NCI-H1092 (cell line): ENCODE measurements around the gene PCDHGB1.
A peak's percentile ranks its signal among the peaks of the same experiment; 100 is the strongest.
"Not testable (repeated sequence)": the region's sequence is repeated elsewhere in the genome, so short reads cannot be mapped to it uniquely, and the experiment has no call there.

Experiments used
- DNase-seq: peaks from one replicate; lab custom pipeline; 2025; lab: John Stamatoyannopoulos, UW

Gene PCDHGB1

DNA sequence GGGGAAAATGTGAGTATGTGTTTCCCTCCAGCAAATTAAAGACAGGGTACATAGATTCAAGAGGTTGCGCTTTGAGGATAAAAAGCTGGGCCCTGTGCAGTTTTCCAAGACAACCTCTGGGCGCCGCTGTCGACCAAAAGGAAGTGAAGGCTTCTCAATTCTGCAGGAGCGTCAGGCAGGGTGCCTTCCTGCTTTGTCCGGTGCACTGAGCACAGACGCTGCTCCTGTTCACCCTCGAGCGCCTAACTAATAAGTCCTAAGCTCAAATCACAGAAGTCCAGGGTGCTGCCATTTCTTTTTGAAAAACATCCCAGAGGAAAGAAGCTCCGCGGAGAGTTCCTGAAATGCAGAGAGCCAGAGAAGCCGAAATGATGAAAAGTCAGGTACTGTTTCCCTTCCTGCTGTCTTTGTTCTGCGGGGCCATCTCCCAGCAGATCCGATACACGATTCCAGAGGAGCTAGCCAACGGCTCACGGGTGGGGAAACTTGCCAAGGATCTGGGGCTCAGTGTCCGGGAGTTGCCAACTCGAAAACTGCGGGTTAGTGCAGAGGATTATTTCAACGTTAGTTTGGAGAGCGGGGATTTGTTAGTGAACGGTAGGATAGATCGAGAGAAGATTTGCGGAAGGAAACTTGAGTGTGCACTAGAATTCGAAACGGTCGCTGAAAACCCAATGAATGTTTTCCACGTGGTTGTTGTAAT is at the start of gene PCDHGB1:
PCDHGB1 (plus strand) TSS at position 183 of the 703 bp plus-strand sequence; CDS start at position 345, 162 bp downstream.
- DNase-seq = peak; percentile 3

DNA sequence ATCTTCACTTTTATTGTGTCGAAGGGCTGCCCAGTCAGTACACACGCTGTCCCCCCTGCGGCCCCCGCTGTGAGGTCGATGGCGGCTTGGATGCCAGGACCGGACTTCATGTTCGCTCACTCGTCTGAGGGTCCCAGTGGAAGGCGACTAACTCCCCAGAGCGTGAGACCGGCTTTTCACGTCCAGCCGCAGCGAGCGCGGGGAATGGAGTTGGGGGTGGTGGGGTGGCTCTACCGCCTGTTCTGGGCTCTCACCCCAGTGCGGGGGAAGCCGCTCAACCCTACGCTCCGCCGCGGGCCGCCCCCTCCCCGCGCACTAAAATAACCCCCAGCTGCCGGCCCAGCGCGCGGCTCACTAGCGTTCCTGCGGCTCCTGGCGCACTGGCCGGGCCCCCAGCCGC is 46.1 kb upstream of the PCDHGB1 start, which contains the start of gene SLC25A2:
SLC25A2 (minus strand) TSS at position 294 of the 400 bp plus-strand sequence; CDS start at position 110, 184 bp downstream.
- no peak for DNase-seq

GRCh38 chr5:141306630-141307029 is 43.3 kb upstream of the PCDHGB1 start:
- DNase-seq = no peak

DNA sequence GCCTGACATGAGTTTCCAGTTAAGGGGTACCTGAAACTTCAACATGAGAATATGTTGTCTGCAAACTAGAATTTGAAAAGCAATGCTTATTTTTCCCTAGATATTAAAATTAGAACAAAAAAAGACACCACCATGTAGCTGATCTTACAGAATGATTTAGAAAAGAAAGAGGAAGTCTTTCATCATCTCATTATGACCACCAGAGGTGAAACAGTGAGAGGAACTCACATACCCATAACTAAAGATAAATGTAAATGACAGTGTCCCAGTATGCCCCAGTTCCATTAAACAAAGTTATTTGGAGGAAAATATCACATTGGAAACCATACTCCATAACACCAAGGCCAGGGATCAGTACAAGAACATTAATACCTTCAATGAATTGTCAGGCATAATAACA is 36.2 kb upstream of the PCDHGB1 start:
- no peak for DNase-seq

DNA sequence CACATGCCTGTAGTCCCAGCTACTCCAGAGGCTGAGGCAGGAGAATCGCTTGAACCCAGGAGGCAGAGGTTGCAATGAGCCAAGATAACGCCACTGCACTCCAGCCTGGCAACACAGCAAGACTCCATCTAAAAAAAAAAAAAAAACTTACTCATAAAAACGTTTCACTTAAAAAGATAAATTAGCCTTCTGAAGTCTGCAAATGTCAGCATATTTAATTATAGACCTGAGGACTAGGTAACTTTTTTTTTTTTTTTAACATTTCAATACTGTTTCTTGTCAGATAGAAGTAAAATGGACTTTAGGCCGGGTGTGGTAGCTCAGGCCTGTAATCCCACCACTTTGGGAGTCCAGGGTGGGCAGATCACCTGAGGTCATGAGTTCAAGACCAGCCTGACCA is 32.9 kb upstream of the PCDHGB1 start:
- not testable (repeated sequence) for DNase-seq

DNA sequence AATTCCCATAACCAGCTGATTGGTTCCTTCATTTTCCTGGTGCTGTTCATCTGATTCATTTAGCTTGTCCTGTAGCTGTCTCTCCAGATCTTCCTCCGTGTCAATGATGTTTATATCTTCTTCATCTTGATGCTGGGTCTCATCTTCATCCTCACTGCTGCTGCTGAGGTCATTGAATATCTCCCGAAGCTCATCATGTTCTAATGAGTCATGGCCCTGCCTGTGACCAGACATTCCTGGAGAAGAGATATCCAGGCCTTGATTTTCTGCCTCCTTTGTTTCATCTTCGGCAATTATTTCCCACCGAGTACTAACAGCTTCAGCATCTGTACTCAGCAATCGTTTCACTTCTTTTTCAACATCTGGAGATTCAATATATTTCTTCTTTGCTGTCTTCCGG is 30.7 kb upstream of the PCDHGB1 start:
- DNase-seq = no peak

GRCh38 chr5:141319699-141320098 is 30.2 kb upstream of the PCDHGB1 start:
- DNase-seq = no peak

DNA sequence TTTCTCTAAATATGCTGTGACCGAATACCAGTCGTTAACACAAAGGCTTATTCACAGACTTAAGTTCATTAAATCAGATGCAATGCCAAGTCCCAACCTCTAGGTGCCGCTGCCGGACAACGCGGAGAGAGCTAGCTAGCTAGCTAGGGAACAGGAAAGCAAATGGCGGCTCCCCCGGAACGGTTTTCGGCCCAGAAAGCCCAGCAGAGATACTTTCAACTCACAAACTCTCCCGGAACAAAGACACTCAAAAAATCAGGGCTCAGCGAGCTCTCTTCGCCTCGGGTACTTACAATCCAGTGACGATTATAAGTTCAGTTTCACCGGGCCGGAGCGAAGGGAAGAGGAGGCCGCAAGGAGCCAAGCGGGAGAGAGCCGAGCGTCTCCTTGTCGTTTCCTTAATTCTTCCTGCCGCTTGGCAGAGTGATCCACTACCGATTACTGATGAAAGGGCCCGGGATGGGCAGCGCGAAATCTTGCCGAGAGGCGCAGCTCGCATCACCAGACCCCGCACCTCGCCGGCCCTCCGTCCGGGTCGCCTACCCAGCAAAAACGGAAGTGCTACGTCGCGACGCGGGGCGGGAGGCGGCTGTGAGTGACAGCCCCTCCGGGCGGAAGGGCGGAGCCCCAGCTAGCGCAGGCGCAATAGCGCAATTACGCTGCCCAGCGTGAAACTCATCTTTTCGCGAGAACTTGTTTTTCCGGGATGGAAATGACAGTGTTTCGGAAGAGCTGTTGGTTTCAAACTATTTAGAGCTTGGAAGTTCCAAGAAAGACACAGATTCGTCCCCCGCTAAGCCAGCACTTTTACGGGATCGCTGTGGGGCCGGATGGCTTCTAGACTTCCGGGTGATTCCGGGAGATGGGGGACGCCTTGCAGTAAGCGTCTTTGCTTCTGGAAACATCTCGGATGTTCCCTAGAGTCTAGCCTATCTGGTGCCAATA is 29.4 kb upstream of the PCDHGB1 start, which contains the start of gene TAF7:
TAF7 (minus strand) TSS at position 560 of the 945 bp plus-strand sequence. CDS start 740 bp downstream, outside the sequence.
- DNase-seq = peak; percentile 86

- no peak for DNase-seq
Measured at GRCh38 chr5:141322261-141322660, 27.6 kb upstream of the PCDHGB1 start.

- no peak for DNase-seq
Measured at GRCh38 chr5:141326088-141326854, 23.6 kb upstream of the PCDHGB1 start.

DNA sequence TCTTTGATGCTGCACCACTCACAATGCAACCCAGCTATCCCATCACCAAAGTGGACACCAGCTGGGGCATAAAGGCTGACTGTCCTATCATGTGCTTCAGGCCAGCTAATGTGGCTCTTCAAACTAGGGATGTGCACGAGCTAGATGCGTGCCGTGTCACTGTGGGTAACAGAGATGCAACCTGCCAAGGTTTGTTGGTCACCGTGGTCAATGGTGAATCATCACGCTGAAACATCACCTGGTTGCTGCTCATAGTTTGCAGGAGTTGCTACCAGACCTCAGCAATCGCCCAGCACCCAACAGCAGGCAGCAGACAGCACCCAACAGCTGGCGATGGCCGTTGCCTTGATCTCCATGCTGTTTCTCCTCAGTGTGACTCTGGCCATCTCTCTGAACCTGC is 21.7 kb upstream of the PCDHGB1 start:
- DNase-seq = no peak

- no peak for DNase-seq
Measured at GRCh38 chr5:141330299-141331080, 19.4 kb upstream of the PCDHGB1 start, which contains the start of gene PCDHGA1. Gene PCDHGA1 (plus strand): TSS chr5:141330514.

DNA sequence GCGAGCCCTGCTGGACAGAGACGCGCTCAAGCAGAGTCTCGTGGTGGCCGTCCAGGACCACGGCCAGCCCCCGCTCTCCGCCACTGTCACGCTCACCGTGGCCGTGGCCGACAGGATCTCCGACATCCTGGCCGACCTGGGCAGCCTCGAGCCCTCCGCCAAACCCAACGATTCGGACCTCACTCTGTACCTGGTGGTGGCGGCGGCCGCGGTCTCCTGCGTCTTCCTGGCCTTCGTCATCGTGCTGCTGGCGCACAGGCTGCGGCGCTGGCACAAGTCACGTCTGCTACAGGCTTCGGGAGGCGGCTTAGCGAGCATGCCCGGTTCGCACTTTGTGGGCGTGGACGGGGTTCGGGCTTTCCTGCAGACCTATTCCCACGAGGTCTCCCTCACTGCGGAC is 17.3 kb upstream of the PCDHGB1 start:
- DNase-seq = not testable (repeated sequence)

DNA sequence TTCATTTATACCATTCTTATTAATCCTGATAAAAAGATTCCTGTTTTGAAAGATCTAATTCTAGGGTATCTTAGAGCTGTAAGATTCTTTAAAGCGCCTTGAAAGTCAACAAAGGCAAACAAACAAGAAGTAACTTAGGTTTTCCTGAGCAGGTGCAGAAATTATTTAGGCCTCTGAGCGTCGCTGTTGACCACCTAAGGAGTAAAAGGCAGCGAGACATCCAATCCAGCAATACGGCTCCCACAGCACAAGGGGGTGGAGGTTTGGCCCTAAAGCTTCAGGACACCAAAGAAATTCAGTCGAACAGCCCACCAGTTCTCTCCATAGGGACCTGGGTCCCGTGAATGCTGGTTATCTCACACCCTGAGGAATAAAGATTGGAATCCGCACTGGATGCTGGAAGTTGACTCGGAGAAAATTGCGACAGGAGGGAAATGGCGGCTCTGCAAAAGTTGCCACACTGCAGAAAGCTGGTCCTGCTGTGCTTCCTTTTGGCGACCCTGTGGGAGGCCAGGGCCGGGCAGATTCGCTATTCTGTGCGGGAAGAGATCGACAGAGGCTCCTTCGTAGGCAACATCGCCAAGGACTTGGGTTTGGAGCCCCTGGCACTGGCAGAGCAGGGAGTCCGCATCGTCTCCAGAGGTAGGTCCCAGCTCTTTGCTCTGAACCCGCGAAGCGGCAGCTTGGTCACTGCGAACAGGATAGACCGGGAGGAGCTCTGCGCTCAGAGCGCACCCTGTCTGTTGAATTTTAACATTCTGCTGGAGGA is 11.2 kb upstream of the PCDHGB1 start, which contains the start of gene PCDHGA2:
PCDHGA2 (plus strand) TSS at position 223 of the 769 bp plus-strand sequence.
- DNase-seq = no peak

GRCh38 chr5:141340781-141341354 is 9.0 kb upstream of the PCDHGB1 start:
- not testable (repeated sequence) for DNase-seq

DNA sequence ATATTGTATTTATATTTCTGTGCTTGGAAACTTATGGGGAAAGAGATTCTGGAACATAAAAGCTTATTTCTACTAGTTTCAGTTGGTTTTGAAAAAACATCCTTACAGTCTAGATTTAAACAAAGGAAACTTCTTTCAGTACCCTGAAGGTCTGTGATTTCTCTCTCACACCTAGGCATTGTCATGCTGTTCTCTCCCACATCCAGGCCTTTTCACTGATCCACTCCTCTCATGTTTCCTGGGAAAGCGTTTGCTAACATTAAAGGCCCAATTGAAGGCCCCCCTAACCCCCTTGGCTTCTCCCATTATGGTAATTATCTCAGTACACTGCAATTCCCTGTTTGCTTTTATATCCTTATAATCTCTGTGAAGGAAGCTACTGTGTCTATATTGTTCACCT is 7.1 kb upstream of the PCDHGB1 start:
- DNase-seq = no peak

DNA sequence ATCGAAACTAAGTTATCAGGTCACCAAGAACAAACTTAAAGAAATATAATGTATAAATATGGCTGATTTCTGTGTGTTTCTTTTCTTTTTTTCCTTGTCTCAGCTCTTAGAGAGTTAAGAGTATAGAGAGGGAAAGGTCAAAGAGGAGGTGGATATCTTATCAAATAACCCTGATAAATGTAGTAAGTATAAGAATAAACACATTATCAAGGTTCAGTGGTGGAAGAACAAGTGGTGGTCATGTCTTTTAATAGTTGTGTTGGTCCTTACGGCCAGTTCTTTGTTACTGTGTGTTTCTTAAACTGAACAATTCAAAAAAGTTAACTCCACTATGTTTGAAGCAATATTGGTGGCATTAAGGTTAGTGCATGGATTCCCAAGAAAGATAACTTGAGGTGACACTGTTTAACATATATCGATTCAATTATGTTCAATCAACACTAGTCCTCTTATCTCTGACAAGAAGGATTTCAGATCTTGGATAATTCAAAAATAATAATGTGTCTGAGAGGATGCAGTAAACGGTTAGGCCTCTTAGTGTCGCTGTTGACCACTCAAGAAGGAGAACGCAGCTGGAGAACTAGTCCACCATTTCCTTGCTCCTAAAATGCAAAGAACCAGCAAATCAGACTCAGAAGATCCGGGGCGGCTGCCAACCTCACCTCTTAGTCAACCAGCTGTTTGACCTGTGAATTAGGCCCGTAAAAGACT is 6.5 kb upstream of the PCDHGB1 start, which contains the start of gene PCDHGA3:
PCDHGA3 (plus strand) TSS at position 588 of the 711 bp plus-strand sequence. CDS start 205 bp downstream, outside the sequence.
- no peak for DNase-seq

DNA sequence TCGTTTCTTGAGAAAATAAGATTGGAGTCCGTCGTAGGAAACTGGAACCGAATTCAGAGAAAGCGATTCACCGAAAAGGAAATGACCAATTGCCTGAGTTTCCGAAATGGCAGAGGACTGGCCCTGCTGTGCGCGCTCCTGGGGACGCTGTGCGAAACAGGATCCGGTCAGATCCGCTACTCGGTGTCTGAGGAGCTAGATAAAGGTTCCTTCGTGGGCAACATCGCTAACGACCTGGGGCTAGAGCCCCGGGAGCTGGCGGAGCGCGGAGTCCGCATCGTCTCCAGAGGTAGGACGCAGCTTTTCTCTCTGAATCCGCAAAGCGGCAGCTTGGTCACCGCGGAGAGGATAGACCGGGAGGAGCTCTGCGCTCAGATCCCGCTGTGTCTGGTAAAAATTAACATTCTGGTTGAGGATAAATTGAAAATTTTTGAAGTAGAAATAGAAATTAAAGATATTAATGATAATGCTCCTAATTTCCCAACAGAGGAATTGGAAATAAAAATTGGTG is 5.9 kb upstream of the PCDHGB1 start:
- DNase-seq = no peak

GRCh38 chr5:141345327-141345726 is 4.6 kb upstream of the PCDHGB1 start:
- DNase-seq = no peak
